ENCODE measurements around the gene CDK14.

The CDK14 gene

DNA sequence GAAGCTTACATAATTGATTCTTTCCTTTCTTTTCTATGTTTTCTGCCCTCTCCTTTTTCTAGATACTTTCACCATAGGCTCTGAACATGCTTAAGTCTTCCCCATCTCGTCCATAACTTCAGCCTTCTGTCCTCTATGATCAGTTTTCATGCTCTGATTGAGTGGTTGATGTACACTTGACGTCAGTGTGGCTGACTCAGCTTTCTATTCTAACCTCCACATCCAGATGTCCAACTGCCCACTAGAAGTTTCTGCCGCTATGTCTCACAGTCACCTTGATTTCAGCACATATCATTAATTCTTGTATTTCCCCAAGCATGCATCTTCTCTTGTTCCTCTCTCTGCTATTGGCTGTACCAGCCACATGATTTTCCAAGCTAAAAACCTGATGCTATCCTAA, 15.0 kb downstream of the CDK14 start:
- TF ChIP-seq EZH2phosphoT487 (IDR thresholded peaks at IDR 0.05; ENCODE audit: borderline replicate concordance) = no peak
- TF ChIP-seq CTCF (conservative IDR thresholded peaks at IDR 0.05; ENCODE audit: low read length) = no peak
- Histone ChIP-seq H3K4me1 (ENCODE audit: insufficient read depth, low read length, poor library complexity, severe bottlenecking) (no peaks in the 10 kb centered on the region), H3K9me3 (ENCODE audit: insufficient read depth, low read depth, low read length) (no peaks in the 10 kb centered on the region), H3K79me2 (ENCODE audit: insufficient read depth, low read length) (no peaks in the 10 kb centered on the region), H3K9ac (ENCODE audit: low read depth, low read length, poor library complexity, severe bottlenecking) (no peak overlapping the region), H2AFZ (ENCODE audit: low read length) (no peak overlapping the region), H3K36me3 (ENCODE audit: insufficient read depth, low read length) (no peaks in the 10 kb centered on the region), H4K20me1 (ENCODE audit: insufficient read depth, low read length, poor library complexity, severe bottlenecking) (no peaks in the 10 kb centered on the region), H3F3A (ENCODE audit: low read depth) (no peaks in the 10 kb centered on the region), H3K4me3 (ENCODE audit: low read length, poor library complexity, severe bottlenecking) (no peak overlapping the region), H3K4me2 (ENCODE audit: low read depth, low read length, poor library complexity, severe bottlenecking) (no peak overlapping the region), H3K9me2 (replicated peaks; ENCODE audit: low read depth, low read length) (no peaks in the 10 kb centered on the region), H3K27me3 (ENCODE audit: insufficient read depth, low read length, poor library complexity, severe bottlenecking) (no peaks in the 10 kb centered on the region)

- Histone ChIP-seq H2AFZ (ENCODE audit: low read length) (no peak overlapping the region), H3K4me2 (ENCODE audit: low read depth, low read length, poor library complexity, severe bottlenecking) (no peak overlapping the region), H3K4me3 (ENCODE audit: low read length, poor library complexity, severe bottlenecking) (no peak overlapping the region), H3K9me3 (ENCODE audit: insufficient read depth, low read depth, low read length) (no peaks in the 10 kb centered on the region), H3K79me2 (ENCODE audit: insufficient read depth, low read length) (no peaks in the 10 kb centered on the region), H3K9ac (ENCODE audit: low read depth, low read length, poor library complexity, severe bottlenecking) (no peak overlapping the region), H3F3A (ENCODE audit: low read depth) (no peaks in the 10 kb centered on the region), H4K20me1 (ENCODE audit: insufficient read depth, low read length, poor library complexity, severe bottlenecking) (no peaks in the 10 kb centered on the region), H3K27me3 (ENCODE audit: insufficient read depth, low read length, poor library complexity, severe bottlenecking) (no peaks in the 10 kb centered on the region), H3K36me3 (ENCODE audit: insufficient read depth, low read length) (no peaks in the 10 kb centered on the region), H3K9me2 (replicated peaks; ENCODE audit: low read depth, low read length) (no peaks in the 10 kb centered on the region), H3K4me1 (ENCODE audit: insufficient read depth, low read length, poor library complexity, severe bottlenecking) (no peaks in the 10 kb centered on the region)
- TF ChIP-seq EZH2phosphoT487 (IDR thresholded peaks at IDR 0.05; ENCODE audit: borderline replicate concordance) (no peak), CTCF (conservative IDR thresholded peaks at IDR 0.05; ENCODE audit: low read length) (no peak)
Observed at GRCh38 chr7:90613088-90613498, 17.0 kb downstream of the CDK14 start.

- H3K27me3 ChIP-seq (ENCODE audit: insufficient read depth, low read length, poor library complexity, severe bottlenecking) = no peaks in the 10 kb centered on the region
- no peaks in the 10 kb centered on the region for H3F3A ChIP-seq (ENCODE audit: low read depth)
- H3K79me2 ChIP-seq (ENCODE audit: insufficient read depth, low read length) = no peaks in the 10 kb centered on the region
- no peaks in the 10 kb centered on the region for H3K9me2 ChIP-seq (replicated peaks; ENCODE audit: low read depth, low read length)
- H3K4me3 ChIP-seq (ENCODE audit: low read length, poor library complexity, severe bottlenecking) = no peak overlapping the region
- no peak for TF ChIP-seq CTCF (conservative IDR thresholded peaks at IDR 0.05; ENCODE audit: low read length)
- no peak for TF ChIP-seq EZH2phosphoT487 (IDR thresholded peaks at IDR 0.05; ENCODE audit: borderline replicate concordance)
- H3K9ac ChIP-seq (ENCODE audit: low read depth, low read length, poor library complexity, severe bottlenecking) = no peak overlapping the region
- no peak overlapping the region for H3K4me2 ChIP-seq (ENCODE audit: low read depth, low read length, poor library complexity, severe bottlenecking)
- H2AFZ ChIP-seq (ENCODE audit: low read length) = no peak overlapping the region
- H4K20me1 ChIP-seq (ENCODE audit: insufficient read depth, low read length, poor library complexity, severe bottlenecking) = no peaks in the 10 kb centered on the region
- H3K4me1 ChIP-seq (ENCODE audit: insufficient read depth, low read length, poor library complexity, severe bottlenecking) = no peaks in the 10 kb centered on the region
- H3K9me3 ChIP-seq (ENCODE audit: insufficient read depth, low read depth, low read length) = no peaks in the 10 kb centered on the region
- no peaks in the 10 kb centered on the region for H3K36me3 ChIP-seq (ENCODE audit: insufficient read depth, low read length)
Observed at GRCh38 chr7:90617442-90617841, 21.3 kb downstream of the CDK14 start.

Data from Loucy (cell line).